ENCODE results near the gene CEP63.

The CEP63 gene

GRCh38 chr3:134483195-134483900 lies 2.5 kb upstream of the CEP63 start:
- peak overlapping the region; percentile 8 for H3K4me3 ChIP-seq (replicated peaks; ENCODE audit: low read depth, low read length)
- DNase-seq (ENCODE audit: low read depth): peak; percentile 70
- no peak for TF ChIP-seq CTCF (IDR thresholded peaks at IDR 0.05; ENCODE audit: low read length, missing control alignments)

- peak; percentile 37 for DNase-seq (ENCODE audit: low read depth)
- no peak for TF ChIP-seq CTCF (IDR thresholded peaks at IDR 0.05; ENCODE audit: low read length, missing control alignments)
Observed at GRCh38 chr3:134485075-134485717, 661 bp upstream of the CEP63 start.

GRCh38 chr3:134486577-134487041 lies 752 bp downstream of the CEP63 start:
- peak overlapping the region; percentile 91 for H3K4me3 ChIP-seq (replicated peaks; ENCODE audit: low read depth, low read length)
- peak; percentile 37 for DNase-seq (ENCODE audit: low read depth)
- no peak for TF ChIP-seq CTCF (IDR thresholded peaks at IDR 0.05; ENCODE audit: low read length, missing control alignments)

More at GRCh38 chr3:134485075-134485717, 661 bp upstream of the CEP63 start:
- peak overlapping the region; percentile 91 for H3K4me3 ChIP-seq (replicated peaks; ENCODE audit: low read depth, low read length)

GRCh38 chr3:134487406-134487805 lies 1.5 kb downstream of the CEP63 start:
- peak overlapping the region; percentile 91 for H3K4me3 ChIP-seq (replicated peaks; ENCODE audit: low read depth, low read length)

GRCh38 chr3:134494495-134494894 lies 8.6 kb downstream of the CEP63 start:
- no peak for TF ChIP-seq CTCF (IDR thresholded peaks at IDR 0.05; ENCODE audit: low read length, missing control alignments)

More at GRCh38 chr3:134487406-134487805, 1.5 kb downstream of the CEP63 start:
- TF ChIP-seq CTCF (IDR thresholded peaks at IDR 0.05; ENCODE audit: low read length, missing control alignments): no peak
- DNase-seq (ENCODE audit: low read depth): no peak

GRCh38 chr3:134495980-134496379 lies 10.1 kb downstream of the CEP63 start:
- no peak for DNase-seq (ENCODE audit: low read depth)
- no peak overlapping the region for H3K4me3 ChIP-seq (replicated peaks; ENCODE audit: low read depth, low read length)
- TF ChIP-seq CTCF (IDR thresholded peaks at IDR 0.05; ENCODE audit: low read length, missing control alignments): no peak

More at GRCh38 chr3:134494495-134494894, 8.6 kb downstream of the CEP63 start:
- DNase-seq (ENCODE audit: low read depth): peak; percentile 31
- H3K4me3 ChIP-seq (replicated peaks; ENCODE audit: low read depth, low read length): no peak overlapping the region
